ENCODE results near the gene EVC.
"Not testable (repeated sequence)": the region's sequence is repeated elsewhere in the genome, so short reads cannot be mapped to it uniquely, and the experiment has no call there.

Gene EVC

GRCh38 chr4:5821665-5822358 lies 110.8 kb downstream of the EVC start:
- peak; percentile 4 for DNase-seq

DNA sequence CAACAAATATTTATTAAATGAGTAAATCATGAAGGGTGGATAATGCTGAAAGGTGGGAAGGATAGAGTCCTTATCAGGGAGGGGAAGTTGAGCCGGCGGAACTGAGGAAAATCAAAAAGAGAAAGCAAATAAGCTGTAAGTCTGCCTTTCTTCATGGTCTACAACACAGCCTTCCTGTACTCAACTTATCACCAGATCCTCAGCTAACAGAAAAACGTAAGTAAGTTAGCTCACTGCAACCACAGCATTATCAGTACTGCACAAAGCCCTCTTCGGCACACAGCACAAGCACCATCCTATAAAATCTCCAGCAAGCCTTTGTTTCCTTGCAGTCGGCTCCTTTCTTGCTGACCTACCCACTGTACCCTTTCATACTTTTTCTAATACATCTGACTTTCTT lies 111.6 kb downstream of the EVC start:
- DNase-seq: no peak

DNA sequence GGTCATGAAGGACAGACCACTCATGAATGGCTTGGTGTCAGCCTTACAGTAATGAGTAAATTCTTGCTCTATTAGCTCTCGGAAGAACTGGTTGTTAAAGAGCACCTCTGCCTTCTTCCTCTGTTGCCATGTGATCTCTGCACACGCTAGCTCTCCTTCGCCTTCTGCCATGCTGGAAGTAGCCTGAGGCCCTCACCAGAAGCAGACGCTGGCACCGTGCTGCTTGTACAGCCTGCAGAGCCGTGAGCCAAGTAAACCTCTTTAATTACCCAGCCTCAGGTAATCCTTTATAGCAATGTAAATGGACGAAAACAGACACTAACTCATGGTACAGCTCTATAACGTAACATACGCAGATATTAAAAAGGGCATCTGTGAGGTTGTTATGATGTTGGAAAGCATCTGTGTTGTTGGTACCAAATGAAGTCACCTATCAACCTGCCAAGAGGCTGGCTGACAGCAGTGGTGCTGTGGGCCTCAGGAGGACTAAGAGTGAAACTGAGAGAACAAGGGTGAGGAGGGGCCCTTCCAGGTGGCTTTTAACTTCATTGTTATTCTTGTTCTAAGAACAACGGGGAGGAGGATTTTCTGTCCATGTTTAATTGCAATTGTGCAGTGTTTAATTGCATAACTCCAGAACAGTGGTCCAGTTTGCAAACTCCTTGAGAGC lies 112.7 kb downstream of the EVC start:
- DNase-seq: no peak

DNA sequence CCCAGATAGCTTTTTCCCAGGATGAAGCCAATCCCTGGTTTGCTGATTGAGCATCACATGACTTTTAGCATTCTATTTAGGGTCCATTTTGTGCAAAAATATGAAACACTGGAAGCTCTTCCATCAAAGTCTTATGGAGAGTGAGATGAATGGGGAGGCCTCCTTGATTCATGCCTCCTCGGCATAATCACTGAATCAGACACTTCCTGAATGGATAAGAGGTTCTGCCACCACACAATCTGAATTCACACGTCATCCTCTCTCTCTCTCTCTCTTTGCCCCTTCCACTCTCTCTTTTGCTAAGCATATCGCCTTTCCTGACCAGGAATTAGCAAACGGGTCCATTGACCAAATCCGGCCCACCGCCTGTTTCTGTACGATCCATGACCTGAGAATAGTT lies 113.2 kb downstream of the EVC start:
- DNase-seq: no peak

DNA sequence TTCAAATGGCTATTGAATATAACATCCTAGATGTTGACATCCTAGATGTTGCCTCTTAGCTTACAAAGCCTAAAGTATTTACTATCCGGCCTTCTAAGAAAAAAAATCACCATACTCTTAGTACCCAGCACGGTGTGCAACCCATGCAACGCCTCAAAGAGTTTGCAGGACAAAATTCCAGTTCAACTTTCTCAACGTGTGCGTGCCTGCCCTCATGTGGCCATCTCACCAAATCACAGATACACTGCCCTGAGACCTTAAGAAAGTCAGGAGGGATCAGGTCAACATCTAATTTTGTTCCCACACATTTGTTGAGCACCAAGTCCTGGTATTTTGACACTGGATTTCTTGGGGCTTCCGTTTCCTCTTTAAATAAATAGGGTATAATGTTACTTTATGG lies 113.6 kb downstream of the EVC start:
- DNase-seq: no peak

DNA sequence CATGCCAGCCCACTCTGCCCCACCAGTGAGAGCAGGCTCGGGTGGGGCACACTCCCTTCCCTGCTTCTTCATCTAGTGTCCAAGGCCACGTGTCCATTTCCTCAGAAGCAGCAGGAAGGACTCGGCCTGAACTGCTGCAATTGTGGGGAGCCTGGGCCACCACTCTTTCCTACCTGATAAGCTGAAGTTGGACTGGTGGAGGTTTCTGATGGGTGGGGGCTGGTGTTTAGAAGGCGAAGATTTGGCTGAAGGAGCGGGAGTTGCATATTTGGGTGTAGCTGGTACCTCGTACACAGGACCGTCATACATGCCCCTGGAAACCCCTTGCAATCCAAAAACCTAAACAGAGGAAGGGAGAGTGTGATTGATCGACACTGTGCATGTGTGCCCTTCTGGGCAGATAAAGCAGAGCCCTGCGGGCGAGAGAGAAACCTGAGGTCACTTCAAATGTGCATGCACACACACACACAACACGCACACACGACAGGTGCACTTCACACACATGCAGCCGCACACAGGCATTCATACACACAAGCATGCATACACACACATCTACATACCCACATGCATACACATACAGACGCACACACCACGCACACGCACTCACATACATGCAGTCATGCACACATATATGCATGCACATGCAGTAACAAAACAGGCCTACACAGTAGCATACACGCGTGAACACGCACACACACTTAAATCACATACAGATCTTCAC lies 114.5 kb downstream of the EVC start:
- no peak for DNase-seq

GRCh38 chr4:5826437-5827107 lies 115.6 kb downstream of the EVC start:
- DNase-seq: no peak

GRCh38 chr4:5827108-5828004 lies 116.4 kb downstream of the EVC start:
- no peak for DNase-seq

- DNase-seq: no peak
Measured at GRCh38 chr4:5828005-5828391, 117.0 kb downstream of the EVC start.

DNA sequence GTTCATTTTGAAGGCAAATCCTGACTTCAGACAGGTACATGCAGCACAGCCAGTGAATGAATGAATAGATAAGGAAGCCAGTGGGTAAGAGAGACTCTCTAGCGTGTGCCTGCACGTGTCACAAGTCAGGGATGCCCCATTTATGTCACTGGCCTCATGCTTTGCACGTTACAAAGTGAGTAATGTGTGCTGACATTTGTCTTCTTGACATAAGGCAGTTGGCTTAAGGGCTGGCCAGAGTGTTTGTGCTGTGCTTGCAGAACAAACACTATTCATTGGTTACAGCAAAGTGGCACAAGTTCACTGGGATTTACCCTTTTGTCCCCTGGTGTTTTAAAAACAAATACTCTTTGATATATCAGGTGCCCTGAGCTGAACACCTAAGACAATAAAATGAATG lies 125.9 kb downstream of the EVC start:
- DNase-seq: no peak

DNA sequence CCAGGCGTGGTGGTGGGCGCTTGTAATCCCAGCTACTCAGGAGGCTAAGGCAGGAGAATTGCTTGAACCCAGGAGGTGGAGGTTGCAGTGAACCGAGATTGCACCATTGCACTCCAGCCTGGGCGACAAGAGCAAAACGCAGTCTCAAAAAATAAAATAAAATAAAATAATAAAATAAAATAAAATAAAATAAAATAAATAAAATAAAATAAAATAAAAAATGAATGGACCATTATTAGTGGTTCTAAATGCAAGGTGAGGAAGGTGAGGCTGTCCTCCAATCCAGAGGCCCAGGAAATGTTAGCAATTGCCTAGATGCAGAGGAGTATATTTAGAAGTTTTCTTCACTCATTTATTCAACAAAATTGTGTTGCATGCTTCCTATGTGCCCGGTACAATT lies 126.5 kb downstream of the EVC start:
- not testable (repeated sequence) for DNase-seq

GRCh38 chr4:5839332-5839731 lies 128.3 kb downstream of the EVC start:
- no peak for DNase-seq

- peak; percentile 19 for DNase-seq
Measured at GRCh38 chr4:5839751-5840674, 129.0 kb downstream of the EVC start.

DNA sequence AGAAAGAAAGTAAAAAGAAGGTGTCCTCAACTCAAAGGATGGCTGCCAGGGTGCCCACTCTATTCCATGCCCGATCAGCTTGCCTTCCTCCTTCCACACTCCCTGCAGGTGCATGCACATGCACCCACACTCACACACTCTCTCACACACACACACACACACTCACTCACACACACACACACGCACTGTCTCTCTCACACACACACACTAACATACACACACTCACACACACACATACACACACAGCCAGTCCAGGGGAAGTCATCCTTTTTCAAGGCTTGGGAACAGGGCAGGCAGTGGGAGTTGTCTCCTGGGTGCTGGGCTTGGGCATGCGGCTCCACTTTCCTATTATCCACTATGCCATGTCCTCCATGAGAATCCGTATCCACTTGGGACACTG lies 131.5 kb downstream of the EVC start:
- DNase-seq: no peak

- DNase-seq: peak; percentile 38
Measured at GRCh38 chr4:5843573-5844530, 132.9 kb downstream of the EVC start.

DNA sequence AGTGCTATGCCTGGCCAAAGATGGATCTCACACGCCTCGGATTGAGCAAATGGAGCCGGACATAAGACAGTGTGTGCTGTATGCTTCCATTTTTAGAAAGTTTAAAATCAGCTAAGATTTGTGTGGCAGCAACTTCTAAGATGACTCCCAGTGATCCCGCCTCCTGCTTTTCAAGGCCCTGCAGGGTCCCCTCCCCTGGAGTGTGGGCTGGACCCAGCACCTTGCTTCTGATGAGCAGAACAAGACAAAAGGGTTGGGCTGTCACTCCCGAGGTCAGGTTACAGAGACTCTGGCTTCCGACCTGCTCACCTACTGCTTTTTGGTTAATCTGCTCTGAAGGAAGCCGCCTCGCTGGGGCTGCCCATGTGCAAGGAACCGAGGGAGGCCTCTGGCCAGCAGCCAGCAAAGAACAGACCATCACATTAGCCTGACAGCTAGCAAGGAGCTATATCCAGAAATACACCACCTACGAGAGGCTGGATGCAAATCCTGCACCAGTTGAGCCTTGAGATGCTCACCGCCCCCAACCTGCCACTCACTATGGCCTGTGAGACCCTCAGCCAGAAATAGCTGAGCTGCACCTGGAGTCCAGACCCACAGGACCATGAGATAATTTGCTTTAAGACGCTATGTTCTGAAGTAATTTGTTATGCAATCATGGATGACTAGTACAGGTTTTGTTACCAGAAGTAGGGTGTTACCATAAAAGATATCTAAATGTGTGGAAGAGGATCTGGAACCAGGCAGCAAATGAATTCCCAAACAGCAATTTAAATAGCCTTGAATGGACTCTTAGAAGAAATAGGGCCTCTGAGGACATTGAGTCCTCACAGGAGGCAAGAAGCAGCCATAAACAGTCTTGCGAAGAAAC lies 134.3 kb downstream of the EVC start:
- DNase-seq: no peak

DNA sequence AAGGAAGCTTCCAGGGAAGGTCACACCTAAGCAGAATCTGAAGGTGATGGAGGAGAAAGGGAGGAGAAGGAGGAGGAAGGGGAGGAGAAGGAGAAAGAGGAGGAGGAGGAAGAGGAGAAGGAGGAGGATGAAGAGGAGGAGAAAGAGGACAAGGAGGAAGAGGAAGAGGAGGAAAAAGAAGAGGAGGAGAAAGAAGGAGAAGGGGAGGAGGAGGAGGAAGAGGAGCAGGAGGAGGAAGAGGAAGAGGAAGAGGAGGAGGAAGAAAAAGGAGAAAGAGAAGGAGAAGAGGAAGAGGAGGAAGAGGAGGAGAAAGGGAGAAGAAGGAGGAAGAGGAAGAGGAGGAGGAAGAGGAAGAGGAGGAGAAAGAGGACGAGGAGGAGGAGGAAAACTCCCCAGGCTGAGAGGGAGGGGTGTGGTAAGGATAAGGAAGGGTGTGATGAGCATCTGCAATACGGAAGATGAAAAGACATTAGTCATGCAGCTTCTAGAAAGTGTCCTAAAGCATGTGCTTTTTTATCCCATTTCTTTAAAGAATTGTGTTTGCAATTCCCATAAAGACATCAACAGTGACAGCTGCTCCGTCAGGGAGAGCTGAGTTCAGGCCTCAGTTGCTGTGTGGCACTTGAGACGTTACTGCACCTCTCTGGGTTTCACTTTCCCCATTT lies 140.8 kb downstream of the EVC start:
- no peak for DNase-seq

GRCh38 chr4:5852523-5853202 lies 141.7 kb downstream of the EVC start:
- DNase-seq: no peak

Measured in NCI-H1092 treated with DMSO at 0.1 percent for 48 hours (cell line).